GM18499 (cell line): Measurements from ENCODE around the gene PATE2.

Experiments used
- ATAC-seq: cut with Tn5 transposase; IDR thresholded peaks from one replicate; pipeline ENCODE4 v1.9.1; 2021; ENCODE audit warnings: moderate number of reproducible peaks; ENCODE audit not compliant: insufficient read depth, unreplicated experiment

The PATE2 gene

GRCh38 chr11:125778728-125779127 lies at the start of gene PATE2:
PATE2 (minus strand) TSS chr11:125778828; CDS start chr11:125778773, 55 bp downstream.
- no peak for ATAC-seq

- ATAC-seq, result no peak
Observed at GRCh38 chr11:125807909-125808308, 29.3 kb upstream of the PATE2 start.

DNA sequence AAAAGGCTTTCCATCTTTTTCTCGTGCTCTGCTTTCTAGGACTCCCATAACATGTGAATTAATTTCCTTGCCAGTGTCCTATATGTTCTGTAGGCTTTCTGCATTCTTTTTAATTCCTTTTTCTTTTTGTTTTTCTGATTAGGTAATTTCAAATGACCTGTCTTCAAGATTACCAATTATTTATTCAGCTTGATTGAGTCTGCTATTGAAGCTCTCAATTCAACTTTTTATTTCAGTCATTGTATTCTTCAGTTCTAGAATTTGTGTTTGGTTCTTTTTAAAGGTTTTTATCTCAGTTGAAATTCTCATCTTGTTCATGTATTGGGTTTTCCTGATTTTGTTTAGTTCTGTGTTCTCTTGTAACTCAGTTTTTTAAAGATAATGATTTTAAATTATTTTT lies 23.8 kb upstream of the PATE2 start:
- no peak for ATAC-seq

DNA sequence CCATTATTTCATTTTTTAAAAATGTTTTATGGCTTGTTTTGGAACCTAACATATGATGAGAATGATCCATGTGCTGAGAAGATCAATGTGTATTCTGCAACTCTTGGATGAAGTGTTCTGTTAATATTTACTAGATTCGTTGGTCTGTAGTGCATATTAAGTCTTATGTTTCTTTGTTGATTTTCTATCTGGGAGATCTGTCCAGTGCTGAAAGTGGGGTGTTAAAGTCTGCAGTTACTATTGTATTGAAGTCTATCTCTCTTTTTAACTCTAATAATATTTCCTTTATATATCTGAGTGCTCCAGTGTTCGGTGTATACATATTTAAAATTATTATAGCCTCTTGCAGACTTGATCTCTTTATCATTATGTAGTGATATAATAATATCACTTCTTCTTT lies 21.2 kb upstream of the PATE2 start:
- no peak for ATAC-seq

DNA sequence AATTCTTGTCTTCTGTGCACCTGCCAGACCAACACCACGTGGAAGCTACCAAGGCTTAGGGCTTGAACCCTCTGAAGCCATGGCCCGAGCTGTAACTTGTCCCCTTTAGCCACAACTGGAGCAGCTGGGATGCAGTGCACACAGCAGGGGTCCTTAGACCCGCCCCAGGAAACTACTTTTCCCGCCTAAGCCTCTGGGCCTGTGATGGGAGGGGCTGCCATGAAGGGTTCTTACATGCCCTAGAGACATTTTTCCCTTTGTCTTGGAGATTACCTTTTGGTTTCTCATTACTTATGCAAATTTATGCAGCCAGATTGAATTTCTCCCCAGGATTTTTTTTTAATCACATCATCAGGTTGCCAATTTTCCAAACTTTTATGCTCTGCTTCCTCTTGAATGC lies 19.0 kb upstream of the PATE2 start:
- no peak for ATAC-seq

GRCh38 chr11:125790825-125791224 lies 12.2 kb upstream of the PATE2 start:
- no peak for ATAC-seq

DNA sequence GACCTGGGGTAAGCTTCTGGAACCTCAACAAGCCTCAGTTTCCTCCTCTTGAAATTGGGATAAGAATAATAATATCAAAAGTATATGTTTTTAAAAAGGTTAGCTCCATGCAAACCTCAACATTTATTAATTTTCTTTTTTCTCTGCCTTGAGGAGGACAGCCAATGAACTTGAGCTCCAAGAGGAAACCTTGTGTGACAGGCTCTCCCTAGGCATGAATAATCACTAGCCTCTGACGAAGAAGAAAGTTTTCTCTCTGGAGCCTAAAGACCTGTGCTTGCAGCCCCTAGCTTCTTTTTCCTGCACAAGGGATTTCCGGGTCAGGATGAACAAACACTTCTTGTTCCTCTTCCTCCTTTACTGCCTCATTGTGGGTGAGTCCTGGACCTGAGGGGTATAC lies 9.2 kb upstream of the PATE2 start, which contains the start of gene PATE3:
Gene PATE3, plus strand, starts transcription at position 301 of the 400 bp plus-strand sequence. Its CDS starts 25 bp downstream, at position 326.
- no peak for ATAC-seq

GRCh38 chr11:125784678-125785077 lies 6.0 kb upstream of the PATE2 start:
- no peak for ATAC-seq

DNA sequence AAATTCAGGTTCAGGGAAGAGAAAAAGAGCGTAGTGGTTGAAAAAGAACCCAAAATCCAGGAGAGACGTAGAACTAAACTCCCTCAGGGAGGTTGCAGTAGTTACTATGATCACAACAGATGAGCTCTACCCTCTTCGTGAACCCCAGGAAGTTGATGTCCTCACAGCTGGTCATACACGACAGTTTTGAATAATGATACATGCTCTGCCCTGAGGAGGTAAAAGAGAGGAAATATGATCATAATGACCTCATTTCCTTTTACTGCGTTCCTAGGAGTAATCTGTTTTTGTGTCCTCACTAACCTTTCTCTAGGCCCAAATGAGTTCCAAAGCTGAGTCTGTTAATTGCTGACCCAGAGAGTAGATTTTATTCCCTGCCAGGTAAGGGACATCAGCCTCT lies 1.3 kb downstream of the PATE2 start:
- no peak for ATAC-seq

DNA sequence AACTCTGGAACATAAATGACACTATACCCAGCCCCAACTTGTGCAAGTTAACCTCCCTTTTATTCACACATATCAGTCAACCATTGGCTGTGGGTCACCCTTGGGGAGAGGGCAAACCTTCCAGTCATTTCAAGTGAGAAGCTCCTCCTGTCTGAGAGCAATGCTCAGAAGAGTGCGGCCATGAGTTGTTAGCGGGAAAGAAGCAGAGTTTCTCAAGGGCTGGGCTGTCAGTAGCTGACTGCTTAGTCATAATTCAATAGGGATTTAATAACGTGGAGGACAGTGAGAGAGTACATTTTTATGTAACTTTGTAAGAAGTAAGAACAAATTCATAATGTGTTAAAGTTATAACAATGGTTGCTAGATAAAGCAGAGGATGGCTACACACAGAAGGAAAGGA lies 5.1 kb downstream of the PATE2 start:
- ATAC-seq, result no peak

- no peak for ATAC-seq
Observed at GRCh38 chr11:125772834-125773505, 5.7 kb downstream of the PATE2 start.

GRCh38 chr11:125770583-125770982 lies 8.0 kb downstream of the PATE2 start:
- ATAC-seq, result no peak

DNA sequence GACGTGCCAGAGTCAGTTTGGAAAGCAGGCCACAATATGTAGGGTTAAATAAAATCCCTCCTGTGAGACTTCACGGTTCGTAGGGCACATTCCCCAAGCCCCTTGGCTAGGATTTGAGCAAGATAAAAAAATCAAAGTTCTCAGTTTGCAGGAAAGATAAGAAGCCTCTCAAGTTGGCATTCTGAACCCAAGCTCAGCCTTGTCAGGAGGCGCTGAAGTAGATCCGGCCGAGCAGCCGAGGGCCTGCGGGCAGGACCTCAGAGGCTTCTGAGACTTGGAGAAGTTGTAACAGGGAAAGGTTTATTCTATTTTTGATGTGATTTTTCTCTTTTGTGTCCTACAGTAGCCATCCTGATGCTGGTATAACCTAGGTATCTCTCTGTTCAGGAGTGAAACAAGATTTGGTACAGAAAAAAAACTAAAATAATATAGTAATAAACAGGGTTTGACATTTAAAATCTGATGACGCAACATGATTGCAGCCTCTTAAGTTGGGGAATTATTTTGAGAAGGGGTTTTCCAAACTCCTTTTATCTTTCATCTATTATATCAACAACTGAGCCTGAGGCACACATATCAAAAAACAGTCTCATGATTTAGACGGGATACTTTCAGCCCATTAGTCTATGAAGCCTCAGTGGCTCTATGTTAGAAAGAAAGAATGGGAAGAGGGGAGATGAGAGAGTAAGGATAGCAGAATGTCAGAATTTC lies 10.1 kb downstream of the PATE2 start:
- ATAC-seq, result no peak

GRCh38 chr11:125766251-125766650 lies 12.4 kb downstream of the PATE2 start:
- no peak for ATAC-seq

- no peak for ATAC-seq
Observed at GRCh38 chr11:125763483-125763882, 15.1 kb downstream of the PATE2 start.

DNA sequence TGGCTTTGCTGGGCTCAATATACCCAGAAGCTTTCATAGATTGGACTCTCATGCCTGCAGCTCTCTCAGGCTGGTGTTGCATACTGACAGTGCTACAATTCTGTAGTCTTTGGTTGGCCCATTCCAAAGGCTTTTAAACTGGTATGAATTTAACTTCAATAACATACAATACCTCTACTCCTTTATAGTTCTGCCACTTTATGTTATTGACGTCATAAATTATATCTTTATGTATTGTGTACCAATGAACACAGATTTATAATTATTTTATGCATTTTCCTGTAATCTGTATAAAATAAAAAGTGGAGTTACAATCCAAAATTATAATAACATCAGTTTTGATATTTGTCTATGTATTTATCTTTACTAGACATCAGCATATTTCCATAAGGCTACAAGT lies 16.2 kb downstream of the PATE2 start:
- no peak for ATAC-seq

- ATAC-seq, result no peak
Observed at GRCh38 chr11:125756050-125756449, 22.6 kb downstream of the PATE2 start.

DNA sequence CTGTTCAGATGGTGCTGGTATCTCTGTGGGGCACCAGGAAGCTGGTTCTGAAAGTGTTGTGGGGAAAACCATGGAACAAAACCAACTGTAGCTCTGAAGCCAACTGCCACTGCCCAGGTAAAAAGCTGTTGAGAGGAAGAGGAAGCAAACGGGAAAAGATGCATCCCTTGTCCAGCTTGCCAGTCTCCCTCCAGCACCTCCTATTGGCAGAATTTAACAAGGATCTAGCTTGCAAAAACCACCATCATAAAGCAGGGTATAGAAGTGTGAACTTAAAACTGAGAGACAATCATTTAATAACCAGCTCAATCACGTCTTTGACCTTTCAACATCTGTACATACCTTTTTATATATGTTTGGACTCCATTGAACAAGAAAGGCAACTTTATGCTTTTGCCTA lies 28.0 kb downstream of the PATE2 start:
- ATAC-seq, result no peak

- no peak for ATAC-seq
Observed at GRCh38 chr11:125745979-125746378, 32.6 kb downstream of the PATE2 start, which contains the start of gene PATE1. PATE1 (plus strand) TSS chr11:125746279; CDS start chr11:125746305, 26 bp downstream.

GRCh38 chr11:125743681-125744080 lies 34.9 kb downstream of the PATE2 start:
- ATAC-seq, result no peak

DNA sequence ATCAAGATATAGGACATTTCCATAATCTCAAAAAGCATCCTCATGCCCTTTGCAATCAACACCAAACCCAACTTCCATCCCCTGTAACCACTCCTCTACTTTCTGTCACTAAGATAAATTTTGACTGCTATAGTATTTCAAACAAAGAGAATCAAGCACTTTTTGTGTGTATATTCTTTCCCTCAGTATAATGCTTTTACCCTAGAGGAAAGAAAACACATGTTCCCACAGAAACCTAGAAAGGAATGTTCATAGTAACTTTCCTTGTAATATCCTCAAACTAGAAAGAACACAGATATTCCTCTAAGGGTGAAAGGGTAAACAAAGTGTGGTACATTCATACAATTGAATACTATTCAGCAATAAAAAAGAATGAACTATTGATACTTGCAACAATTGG lies 38.0 kb downstream of the PATE2 start:
- ATAC-seq, result no peak

- no peak for ATAC-seq
Observed at GRCh38 chr11:125728969-125729368, 49.7 kb downstream of the PATE2 start.
